GM11168 (cell line): Measurements from ENCODE around the gene PTPRN2.
"Not testable (repeated sequence)": the region's sequence is repeated elsewhere in the genome, so short reads cannot be mapped to it uniquely, and the experiment has no call there.

Source experiments
- in situ Hi-C: fragments of 300-500 bp; cut with MboI; formaldehyde crosslinking; loops from one replicate; pipeline ENCODE4 v1.12.0; 2022; ENCODE audit warnings: low sequenced_read_pairs; ENCODE audit not compliant: unreplicated experiment

PTPRN2 gene

GRCh38 chr7:158430308-158431034 lies 157.2 kb downstream of the PTPRN2 start:
- in situ Hi-C loops, result no loop called here

- in situ Hi-C loops, result no loop called here
Measured at GRCh38 chr7:158428837-158429753, 158.5 kb downstream of the PTPRN2 start.

GRCh38 chr7:158428131-158428836 lies 159.3 kb downstream of the PTPRN2 start:
- in situ Hi-C loops, result no loop called here

GRCh38 chr7:158425676-158426075 lies 161.9 kb downstream of the PTPRN2 start:
- in situ Hi-C loops, result not testable (repeated sequence)

GRCh38 chr7:158424531-158424930 lies 163.1 kb downstream of the PTPRN2 start:
- in situ Hi-C loops, result no loop called here

- in situ Hi-C loops, result no loop called here
Measured at GRCh38 chr7:158424011-158424410, 163.6 kb downstream of the PTPRN2 start.

GRCh38 chr7:158422887-158423560 lies 164.6 kb downstream of the PTPRN2 start:
- in situ Hi-C loops, result no loop called here

- in situ Hi-C loops, result no loop called here
Measured at GRCh38 chr7:158422196-158422886, 165.3 kb downstream of the PTPRN2 start.

GRCh38 chr7:158421361-158421760 lies 166.3 kb downstream of the PTPRN2 start:
- in situ Hi-C loops, result no loop called here

- in situ Hi-C loops, result no loop called here
Measured at GRCh38 chr7:158420591-158421340, 166.9 kb downstream of the PTPRN2 start.

- in situ Hi-C loops, result no loop called here
Measured at GRCh38 chr7:158419238-158419785, 168.3 kb downstream of the PTPRN2 start.

- in situ Hi-C loops, result not testable (repeated sequence)
Measured at GRCh38 chr7:158418395-158418794, 169.2 kb downstream of the PTPRN2 start.

GRCh38 chr7:158416283-158416933 lies 171.2 kb downstream of the PTPRN2 start:
- in situ Hi-C loops, result no loop called here

- in situ Hi-C loops, result no loop called here
Measured at GRCh38 chr7:158415316-158415715, 172.3 kb downstream of the PTPRN2 start.

GRCh38 chr7:158414486-158414961 lies 173.1 kb downstream of the PTPRN2 start:
- in situ Hi-C loops, result no loop called here

- in situ Hi-C loops, result no loop called here
Measured at GRCh38 chr7:158414002-158414401, 173.6 kb downstream of the PTPRN2 start.

GRCh38 chr7:158411232-158411950 lies 176.2 kb downstream of the PTPRN2 start:
- in situ Hi-C loops, result no loop called here
